Right lobe of liver (tissue), 6 donors: Measurements from ENCODE around the gene TMPRSS5. TPM values are rescaled to one million over a fixed set of nuclear protein-coding genes. Genes with fewer than 3 reads are reported as not detected.

ENCODE experiments used
- ATAC-seq, 4 donors: fragments of 200-7000 bp; cut with Tn5 transposase; one replicate each; pipeline ENCODE4 v1.9.1; 2020; ENCODE audit warnings: mild to moderate bottlenecking in 4 of 4, moderate library complexity in 4 of 4
- DNase-seq, 3 donors: peaks; one replicate each; pipeline ENCODE4 v3.0.0-alpha.2; 2020
- H3K27ac ChIP-seq, 3 donors: fragments of 200-600 bp; one replicate each; pipeline ENCODE4 v1.8.0; 2022
- H3K27me3 ChIP-seq, 2 donors: fragments of 200-600 bp; one replicate each; pipeline ENCODE4 v1.8.0; 2022
- H3K36me3 ChIP-seq, 4 donors: fragments of 200-600 bp; sonication (generic) in 1 of 4; one replicate each; pipeline versions ENCODE4 v1.5.1 to v1.8.0; 2017 to 2022; ENCODE audit warnings: control low read depth in 1 of 4
- H3K4me1 ChIP-seq, 4 donors: fragments of 200-600 bp; sonication (generic) in 1 of 4; one replicate each; pipeline versions ENCODE4 v1.5.1 to v1.8.0; 2017 to 2022; ENCODE audit warnings: control low read depth in 1 of 4
- H3K4me3 ChIP-seq, 3 donors: fragments of 200-600 bp; one replicate each; pipeline ENCODE4 v1.8.0; 2022
- H3K9me3 ChIP-seq, 4 donors: fragments of 200-600 bp; sonication (generic) in 1 of 4; one replicate each; pipeline versions ENCODE4 v1.5.1 to v1.8.0; 2017 to 2022; ENCODE audit warnings: control low read depth in 1 of 4
- POLR2A ChIP-seq: fragments of 450-650 bp; IDR thresholded peaks from one replicate; pipeline ENCODE4 v1.6.1; 2017; ENCODE audit warnings: antibody characterized with exemption, mild to moderate bottlenecking
- WGBS: methylation state at CpG from one replicate; pipeline ENCODE4 v1.1.6; 2018; ENCODE audit warnings: low coverage, low lambda C conversion rate; ENCODE audit not compliant: insufficient coverage; ENCODE audit errors: missing lambda C conversion rate; 5-methylcytosine and 5-hydroxymethylcytosine counted together
- intact Hi-C, 2 donors: fragments of 100-400 bp; cut with DNase I; formaldehyde crosslinking; loops; one replicate each; pipeline versions ENCODE4 v1.11.2 to v1.14.1; 2022
- total RNA-seq, 6 experiments: library from RNA; depleted of rRNA in 2 of 6; stranded (reverse); fragments of >200 nt in 2 of 6; fragmentation: NEBNext Ultra II Directional in 3 of 6; extraction: Animal tissue kit (Norgen Biotek cat#: 25700) in 3 of 6; gene quantifications; one replicate each; pipeline versions ENCODE4 v1.1.0 to v1.2.4, GENCODE V29; 2016 to 2023
- TF ChIP-seq, protein P1 (sequence below), 4 donors: fragments of 200-600 bp in 3 of 4; fragments of 450-650 bp in 1 of 4; IDR thresholded peaks; one replicate each; pipeline versions ENCODE4 v1.5.1 to v1.8.0; 2016 to 2022; ENCODE audit warnings: antibody characterized with exemption in 4 of 4, mild to moderate bottlenecking in 2 of 4
- donor health status: DM: no; HTN: yes; CAD: no.
- donor health status: DM: no; HTN: no; CAD: no.
- donor health status: DM: no; HTN: no; CAD: no.
- donor health status: DM: no; HTN: yes; CAD: no.
- donor health status: DM: no; HTN: yes; CAD: no.

Gene TMPRSS5
- total RNA-seq, 6 experiments from 2014 or later = 0.12 to 0.75 (median 0.43) TPM; not detected in 2

DNA sequence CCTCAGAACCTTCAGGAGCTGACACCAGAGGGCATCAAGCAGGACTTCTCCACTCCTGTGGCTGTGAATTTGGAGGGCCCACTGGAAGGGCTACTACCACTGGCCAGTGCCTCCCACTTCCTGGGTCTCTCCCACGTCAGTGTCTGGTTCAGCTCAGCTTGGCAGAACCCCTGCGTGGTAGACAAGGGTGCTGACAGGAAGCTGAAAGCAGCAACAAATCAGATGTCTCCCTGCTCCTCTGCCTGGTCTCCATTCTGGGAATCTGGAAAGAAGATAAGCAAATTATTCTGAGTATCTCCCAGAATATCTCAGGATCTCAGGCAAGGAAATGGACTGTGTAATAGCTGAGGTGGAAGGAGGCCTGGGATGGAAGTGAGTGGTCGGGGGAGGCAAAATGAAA is 61.5 kb downstream of the TMPRSS5 start:
- DNase-seq (no peak), ATAC-seq (no peak)
- TF ChIP-seq, protein P1, sequence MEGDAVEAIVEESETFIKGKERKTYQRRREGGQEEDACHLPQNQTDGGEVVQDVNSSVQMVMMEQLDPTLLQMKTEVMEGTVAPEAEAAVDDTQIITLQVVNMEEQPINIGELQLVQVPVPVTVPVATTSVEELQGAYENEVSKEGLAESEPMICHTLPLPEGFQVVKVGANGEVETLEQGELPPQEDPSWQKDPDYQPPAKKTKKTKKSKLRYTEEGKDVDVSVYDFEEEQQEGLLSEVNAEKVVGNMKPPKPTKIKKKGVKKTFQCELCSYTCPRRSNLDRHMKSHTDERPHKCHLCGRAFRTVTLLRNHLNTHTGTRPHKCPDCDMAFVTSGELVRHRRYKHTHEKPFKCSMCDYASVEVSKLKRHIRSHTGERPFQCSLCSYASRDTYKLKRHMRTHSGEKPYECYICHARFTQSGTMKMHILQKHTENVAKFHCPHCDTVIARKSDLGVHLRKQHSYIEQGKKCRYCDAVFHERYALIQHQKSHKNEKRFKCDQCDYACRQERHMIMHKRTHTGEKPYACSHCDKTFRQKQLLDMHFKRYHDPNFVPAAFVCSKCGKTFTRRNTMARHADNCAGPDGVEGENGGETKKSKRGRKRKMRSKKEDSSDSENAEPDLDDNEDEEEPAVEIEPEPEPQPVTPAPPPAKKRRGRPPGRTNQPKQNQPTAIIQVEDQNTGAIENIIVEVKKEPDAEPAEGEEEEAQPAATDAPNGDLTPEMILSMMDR (IDR thresholded peaks at IDR 0.05) = no peak
- TF ChIP-seq POLR2A = no peak
- Histone ChIP-seq H3K4me3 (no peak overlapping the region), H3K27me3 (no peaks in the 10 kb centered on the region), H3K27ac (no peak overlapping the region), H3K4me1 (no peaks in the 10 kb centered on the region), H3K9me3 (no peaks in the 10 kb centered on the region), H3K36me3 (no peaks in the 10 kb centered on the region)
- WGBS = 33% methylated on average over 2 of the region's 3 CpGs
- intact Hi-C loops = no loop called here

DNA sequence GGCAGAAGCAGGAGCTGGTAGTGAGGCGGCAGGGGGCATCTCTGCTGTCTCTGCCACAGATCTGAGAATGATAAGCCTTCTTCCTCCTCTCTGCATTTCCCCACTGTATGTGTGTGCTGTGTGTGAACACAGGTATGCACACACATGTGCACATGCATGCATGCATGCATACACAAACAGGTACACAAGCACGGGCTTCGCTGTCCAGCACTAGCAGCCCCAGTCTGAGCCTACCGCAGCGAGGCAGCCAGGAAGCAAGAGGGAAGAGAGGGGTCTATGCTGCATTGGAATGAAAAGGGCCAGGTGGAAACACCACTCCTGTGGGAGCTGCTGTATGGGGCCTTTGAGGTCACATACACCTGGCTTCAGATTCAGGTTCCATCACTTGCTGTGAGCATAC is 62.4 kb downstream of the TMPRSS5 start:
- 70% methylated on average over 2 of the region's 5 CpGs for whole genome bisulfite sequencing
- intact Hi-C loops = no loop called here
- DNase-seq = no peak

DNA sequence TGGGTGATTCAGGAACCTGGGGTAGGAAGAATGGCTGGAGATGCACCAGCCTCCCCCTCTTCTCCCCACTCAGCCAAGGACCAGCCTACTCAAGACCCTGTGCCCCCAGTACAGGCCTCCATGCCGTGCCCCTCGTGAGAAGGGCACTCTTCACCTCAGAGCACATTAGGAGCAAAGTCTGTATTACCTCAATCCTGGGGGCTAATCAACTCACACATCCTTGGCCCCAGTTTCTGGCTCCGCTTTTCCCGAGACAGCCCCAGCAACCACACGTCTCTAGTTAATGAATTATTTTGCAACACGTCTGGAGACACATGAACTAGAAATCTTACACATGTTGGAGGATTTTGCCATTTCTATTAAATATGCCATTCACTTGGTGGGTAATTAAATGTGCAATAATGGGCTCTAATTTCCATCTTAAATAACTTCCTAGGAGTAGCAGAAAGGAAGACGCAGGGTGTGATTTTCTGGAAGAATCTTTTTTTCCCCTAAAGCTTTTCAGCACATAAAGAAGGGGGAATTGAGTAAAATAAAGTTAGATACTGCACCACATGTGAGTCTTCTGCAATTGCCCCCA is 63.0 kb downstream of the TMPRSS5 start:
- intact Hi-C loops = no loop called here
- TF ChIP-seq, protein P1 (IDR thresholded peaks at IDR 0.05) = no peak
- TF ChIP-seq POLR2A = no peak
- Histone ChIP-seq H3K9me3 (no peaks in the 10 kb centered on the region), H3K4me1 (no peaks in the 10 kb centered on the region), H3K27ac (no peak overlapping the region), H3K36me3 (no peaks in the 10 kb centered on the region), H3K27me3 (no peaks in the 10 kb centered on the region), H3K4me3 (no peak overlapping the region)
- ATAC-seq = no peak
- 53% methylated on average over 7 of the region's 7 CpGs for WGBS
- no peak for DNase-seq

More for the DNA sequence above, 62.4 kb downstream of the TMPRSS5 start:
- H3K27me3 ChIP-seq = no peaks in the 10 kb centered on the region
- no peaks in the 10 kb centered on the region for H3K36me3 ChIP-seq
- H3K4me1 ChIP-seq = no peaks in the 10 kb centered on the region
- no peaks in the 10 kb centered on the region for H3K9me3 ChIP-seq
- no peak overlapping the region for H3K4me3 ChIP-seq
- TF ChIP-seq POLR2A = no peak
- TF ChIP-seq, protein P1 (IDR thresholded peaks at IDR 0.05) = no peak
- H3K27ac ChIP-seq = no peak overlapping the region
- ATAC-seq = no peak

DNA sequence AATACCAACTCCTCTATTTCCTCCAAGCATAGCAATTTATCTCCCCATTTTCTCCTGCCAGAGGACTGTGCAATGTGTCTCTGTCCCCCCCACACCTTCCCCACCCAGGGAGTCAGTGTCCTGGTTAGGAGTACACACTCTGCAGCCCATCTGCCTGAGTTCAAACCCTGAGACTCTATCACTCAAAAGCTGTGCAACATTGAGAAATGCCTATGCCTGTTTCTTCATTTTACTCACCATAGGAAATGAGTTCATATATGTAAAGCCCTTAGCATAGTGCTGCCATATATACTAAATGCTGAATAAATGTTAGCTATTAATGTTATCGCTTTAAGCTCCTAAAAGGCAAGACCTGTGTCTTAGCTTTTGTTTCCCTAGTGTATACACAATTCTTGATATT is 64.0 kb downstream of the TMPRSS5 start:
- intact Hi-C loops = no loop called here
- ATAC-seq = no peak
- no peak for TF ChIP-seq POLR2A
- TF ChIP-seq, protein P1 (IDR thresholded peaks at IDR 0.05) = no peak

DNA sequence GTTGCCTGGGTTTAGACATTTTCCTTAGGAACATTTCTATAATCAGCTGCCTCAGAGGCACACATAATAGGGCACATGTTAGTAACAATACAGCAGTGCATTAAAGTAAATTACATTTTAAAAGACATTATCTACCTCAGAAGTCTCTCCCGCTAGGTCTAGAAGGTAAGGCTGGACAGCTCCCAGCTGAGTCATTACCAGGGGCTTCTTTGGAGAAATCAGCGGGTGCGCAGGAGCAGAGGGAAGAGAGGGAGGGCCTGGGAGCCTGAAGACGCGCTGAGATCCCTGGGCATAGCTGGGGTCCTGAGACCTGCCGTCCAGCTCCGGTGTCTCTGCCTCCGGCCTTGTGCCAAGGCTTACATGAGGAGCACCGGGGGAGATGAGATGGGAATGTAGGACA is 67.7 kb downstream of the TMPRSS5 start:
- H3K27ac ChIP-seq = no peak overlapping the region
- intact Hi-C loops = no loop called here
- TF ChIP-seq, protein P1 (IDR thresholded peaks at IDR 0.05) = no peak
- no peak for TF ChIP-seq POLR2A
- 77% methylated on average over 8 of the region's 9 CpGs for WGBS
- DNase-seq (no peak), ATAC-seq (no peak)
- no peaks in the 10 kb centered on the region for H3K9me3 ChIP-seq
- no peak overlapping the region for H3K4me3 ChIP-seq
- H3K4me1 ChIP-seq = no peaks in the 10 kb centered on the region
- no peaks in the 10 kb centered on the region for H3K36me3 ChIP-seq
- no peaks in the 10 kb centered on the region for H3K27me3 ChIP-seq

More for the DNA sequence above, 64.0 kb downstream of the TMPRSS5 start:
- 80% methylated on average over 1 of the region's 1 CpG for WGBS
- no peaks in the 10 kb centered on the region for H3K9me3 ChIP-seq
- no peak overlapping the region for H3K27ac ChIP-seq
- no peak for DNase-seq
- no peaks in the 10 kb centered on the region for H3K36me3 ChIP-seq
- H3K4me3 ChIP-seq = no peak overlapping the region
- H3K4me1 ChIP-seq = no peaks in the 10 kb centered on the region
- no peaks in the 10 kb centered on the region for H3K27me3 ChIP-seq
